AG10803 (cell line): ENCODE results near the gene SMIM23.

Experiments used
- DNase-seq: peaks from one replicate; pipeline ENCODE4 v3.0.0; 2010; ENCODE audit warnings: low read depth
- H3K4me3 ChIP-seq: 2 replicates; pipeline ENCODE4 v1.5.1; 2011; ENCODE audit warnings: mild to moderate bottlenecking, low read length, control low read depth
- CTCF ChIP-seq: conservative IDR thresholded peaks from 2 replicates; pipeline ENCODE4 v1.5.1; 2011; ENCODE audit warnings: mild to moderate bottlenecking, low read length, control low read depth, inconsistent platforms

Gene SMIM23

GRCh38 chr5:171810227-171810626, 24.6 kb downstream of the SMIM23 start:
- TF ChIP-seq CTCF = no peak
- H3K4me3 ChIP-seq = no peak overlapping the region
- no peak for DNase-seq

- no peak for DNase-seq
- TF ChIP-seq CTCF = no peak
- no peak overlapping the region for H3K4me3 ChIP-seq
Observed at GRCh38 chr5:171813270-171813669, 27.7 kb downstream of the SMIM23 start.

- no peak for DNase-seq
- TF ChIP-seq CTCF = no peak
- H3K4me3 ChIP-seq = no peak overlapping the region
Observed at GRCh38 chr5:171813813-171814490, 28.3 kb downstream of the SMIM23 start.

- H3K4me3 ChIP-seq = no peak overlapping the region
- no peak for DNase-seq
- no peak for TF ChIP-seq CTCF
Observed at GRCh38 chr5:171816666-171817065, 31.0 kb downstream of the SMIM23 start.

- DNase-seq = no peak
- no peak overlapping the region for H3K4me3 ChIP-seq
- no peak for TF ChIP-seq CTCF
Observed at GRCh38 chr5:171820561-171820960, 34.9 kb downstream of the SMIM23 start.

- DNase-seq = no peak
- H3K4me3 ChIP-seq = no peak overlapping the region
- TF ChIP-seq CTCF = no peak
Observed at GRCh38 chr5:171821286-171821685, 35.7 kb downstream of the SMIM23 start.

GRCh38 chr5:171823269-171823668, 37.7 kb downstream of the SMIM23 start:
- no peak for DNase-seq
- H3K4me3 ChIP-seq = no peak overlapping the region
- TF ChIP-seq CTCF = no peak
